Stimulated activated CD8-positive, alpha-beta memory T cell treated with anti-CD3 and anti-CD28 coated beads, Interleukin-15, amount 100 ng/mL, for 48 hours (primary cell): ENCODE measurements around the gene CAT.

Source experiments
- DNase-seq, 2 donors: peaks; one replicate each; pipeline ENCODE4 v3.0.0-alpha.2; 2020; ENCODE audit warnings: low read depth in 2 of 2

The CAT gene

DNA sequence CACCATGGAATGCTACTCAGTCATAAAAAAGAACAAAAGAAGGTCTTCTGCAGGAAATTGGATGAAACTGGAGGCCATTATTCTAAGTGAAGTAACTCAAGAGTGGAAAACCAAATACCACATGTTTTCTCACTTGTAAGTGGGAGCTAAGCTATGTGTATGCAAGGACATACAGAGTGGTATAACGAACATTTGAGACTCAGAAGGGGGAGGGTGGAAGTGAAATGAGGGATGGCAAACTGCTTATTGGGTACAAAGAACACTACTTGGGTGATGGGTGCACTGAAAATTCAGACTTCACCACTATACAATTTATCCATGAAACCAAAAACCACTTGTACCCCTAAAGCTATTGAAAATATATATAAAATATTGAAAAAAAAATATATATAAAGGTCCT is 13.4 kb upstream of the CAT start:
- no peak for DNase-seq

DNA sequence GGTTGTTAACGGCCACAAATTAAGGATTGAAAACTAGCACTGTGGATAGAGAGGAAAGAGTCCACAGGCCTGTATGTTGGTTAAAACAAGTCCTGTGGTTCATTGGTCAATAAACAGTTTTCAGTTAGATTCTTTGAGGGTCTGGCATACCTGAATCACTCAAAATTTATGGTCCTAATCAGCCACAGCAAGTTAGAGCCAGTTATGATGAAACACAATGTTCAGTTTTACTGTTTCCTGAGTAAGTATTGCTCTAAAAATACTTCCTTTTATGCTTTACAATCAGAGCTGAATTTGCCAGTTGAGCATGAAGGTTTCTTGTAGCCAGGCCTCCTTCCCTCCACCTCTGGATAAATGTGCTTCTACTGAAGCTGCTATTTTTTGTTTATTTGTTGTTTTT is 12.9 kb upstream of the CAT start:
- no peak for DNase-seq

DNA sequence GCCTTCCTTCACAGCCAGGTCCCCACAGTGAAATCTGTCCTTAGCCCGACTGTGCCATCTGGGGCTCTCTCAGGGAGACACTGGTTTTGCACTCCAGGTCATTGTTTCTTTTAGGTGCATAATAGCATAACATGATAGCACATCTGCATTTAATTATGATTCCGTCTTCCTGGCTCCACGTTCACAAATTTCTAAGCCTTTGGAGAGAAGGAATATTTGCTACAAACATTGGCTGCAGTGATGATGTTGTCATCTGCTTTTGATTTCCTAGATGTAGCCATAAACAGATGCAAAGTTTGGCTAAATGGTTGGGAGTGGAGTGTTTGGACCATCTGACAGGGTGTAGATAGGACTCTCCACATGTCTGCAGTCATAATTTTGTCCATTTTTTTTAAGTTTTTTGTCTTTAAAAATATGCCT is 12.0 kb upstream of the CAT start:
- no peak for DNase-seq

- DNase-seq, result no peak
Observed at GRCh38 chr11:34427186-34427805, 11.4 kb upstream of the CAT start.

DNA sequence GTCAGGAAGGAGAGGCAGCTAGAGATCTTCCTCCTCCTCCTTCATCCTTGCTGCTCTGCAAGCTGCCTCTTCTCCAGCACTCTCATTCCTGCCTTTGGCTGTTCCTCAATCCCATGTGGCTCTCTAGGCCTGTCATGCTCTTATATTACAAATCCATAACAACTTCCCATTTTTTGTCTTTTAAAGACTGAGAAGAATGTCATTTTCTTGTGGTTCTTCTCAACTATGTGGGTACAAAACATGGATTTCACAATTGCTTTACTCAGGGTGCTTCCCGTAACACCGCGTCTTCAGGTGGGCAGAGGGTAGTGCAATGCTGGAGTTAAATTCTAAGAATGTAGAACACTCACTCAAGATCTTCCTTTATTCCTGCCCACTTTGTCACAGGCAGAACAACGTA is 6.8 kb upstream of the CAT start:
- no peak for DNase-seq

- no peak for DNase-seq
Observed at GRCh38 chr11:34432822-34433221, 5.9 kb upstream of the CAT start.

DNA sequence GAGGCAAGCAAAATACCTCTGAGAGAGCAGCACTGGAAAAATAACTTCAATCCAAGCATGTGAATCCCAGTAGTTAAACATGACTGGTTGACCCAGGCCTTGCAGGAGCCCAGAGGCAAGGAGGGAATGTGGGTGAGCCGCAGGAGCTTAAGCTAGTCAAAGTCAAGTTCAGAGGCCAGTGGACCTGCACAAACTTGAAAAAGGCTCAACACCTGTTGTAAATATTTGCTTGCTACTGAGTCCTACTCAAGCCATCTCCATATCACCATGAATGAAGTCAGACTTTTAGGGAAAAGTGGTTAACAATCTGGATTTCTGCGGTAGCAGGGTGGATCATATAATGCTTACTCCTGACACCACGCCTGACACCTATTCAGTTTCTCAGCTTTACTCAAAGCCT is 4.8 kb upstream of the CAT start:
- DNase-seq, result no peak

DNA sequence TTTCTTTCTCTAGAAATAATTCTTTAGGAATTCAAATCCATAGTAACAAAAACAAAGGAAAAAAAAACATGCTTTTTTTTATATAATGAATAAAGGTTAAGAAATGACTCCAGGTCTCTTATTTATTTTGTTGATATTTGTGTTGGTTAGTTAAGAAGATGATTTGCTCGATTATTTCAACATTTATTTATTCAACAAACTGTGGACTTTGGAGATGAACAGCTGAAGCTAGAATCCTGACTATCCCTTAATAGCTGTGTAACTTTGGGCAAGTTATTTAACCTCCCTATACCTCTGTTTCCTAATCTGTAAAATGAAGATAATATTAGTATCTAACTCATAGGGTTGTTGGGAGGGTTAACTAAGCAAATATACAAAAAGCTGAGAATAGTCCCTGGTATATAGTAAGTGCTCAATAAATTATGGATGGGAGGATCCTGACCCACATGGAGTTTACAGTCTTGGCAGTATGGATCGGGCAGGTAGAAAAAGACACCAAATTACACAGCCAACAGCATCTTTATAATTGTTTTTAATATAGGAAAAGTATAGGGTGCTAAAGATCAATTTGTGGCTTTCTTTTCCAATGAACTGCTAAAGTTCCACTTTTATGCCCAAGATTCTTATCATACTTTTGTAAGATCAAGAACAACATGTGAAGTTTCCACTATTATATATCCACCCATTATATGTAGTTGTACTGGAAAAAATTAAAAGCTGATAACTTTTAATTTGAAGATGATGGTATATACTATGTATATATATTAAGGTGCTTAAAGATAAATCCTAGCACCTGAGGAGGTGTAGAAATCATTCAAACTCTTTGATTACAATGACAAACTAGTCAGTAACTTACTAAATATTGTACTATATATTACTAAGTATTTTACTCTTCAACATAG is 1.3 kb upstream of the CAT start:
- no peak for DNase-seq

GRCh38 chr11:34439610-34440198 is 970 bp downstream of the CAT start:
- DNase-seq, result no peak

- no peak for DNase-seq
Observed at GRCh38 chr11:34441814-34442213, 3.1 kb downstream of the CAT start.

DNA sequence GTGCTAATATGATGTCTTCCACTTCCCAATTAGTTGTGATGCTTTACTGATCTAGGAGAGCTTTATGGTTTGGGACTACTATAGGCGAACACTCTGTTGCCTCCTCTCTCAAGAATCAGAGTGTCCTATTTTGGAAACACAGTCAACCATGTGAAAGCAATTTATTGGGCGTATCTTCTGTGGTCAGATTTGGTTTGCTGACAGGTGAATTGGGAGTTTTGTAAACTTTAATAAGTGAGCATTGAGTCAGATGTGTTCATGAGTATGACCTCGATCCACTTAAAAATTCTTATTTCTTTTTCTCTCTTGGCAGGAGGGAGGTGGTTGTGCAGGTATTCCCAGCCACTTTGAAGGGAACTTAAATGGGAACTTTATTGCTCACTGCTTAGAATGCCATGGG is 4.4 kb downstream of the CAT start:
- no peak for DNase-seq

GRCh38 chr11:34444428-34444827 is 5.7 kb downstream of the CAT start:
- no peak for DNase-seq

DNA sequence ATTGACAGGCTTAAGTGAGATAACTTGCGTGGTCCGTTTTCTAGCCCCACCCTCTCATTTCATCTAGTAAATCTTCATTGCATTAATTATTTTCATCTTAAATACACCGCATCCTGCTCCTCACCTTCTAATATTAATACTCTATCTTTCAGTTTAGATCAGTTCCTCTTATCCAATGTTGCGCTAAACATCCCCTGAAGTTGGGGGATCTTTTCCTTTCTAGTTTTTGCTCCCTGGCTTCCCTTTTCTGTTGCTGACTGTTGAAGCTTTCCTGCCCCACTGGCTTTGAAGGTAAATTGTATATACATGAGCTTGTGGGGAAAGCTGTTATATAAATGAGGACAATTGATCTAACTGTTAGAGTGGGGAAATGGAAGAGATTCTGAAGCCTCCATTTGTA is 7.2 kb downstream of the CAT start:
- DNase-seq, result no peak

DNA sequence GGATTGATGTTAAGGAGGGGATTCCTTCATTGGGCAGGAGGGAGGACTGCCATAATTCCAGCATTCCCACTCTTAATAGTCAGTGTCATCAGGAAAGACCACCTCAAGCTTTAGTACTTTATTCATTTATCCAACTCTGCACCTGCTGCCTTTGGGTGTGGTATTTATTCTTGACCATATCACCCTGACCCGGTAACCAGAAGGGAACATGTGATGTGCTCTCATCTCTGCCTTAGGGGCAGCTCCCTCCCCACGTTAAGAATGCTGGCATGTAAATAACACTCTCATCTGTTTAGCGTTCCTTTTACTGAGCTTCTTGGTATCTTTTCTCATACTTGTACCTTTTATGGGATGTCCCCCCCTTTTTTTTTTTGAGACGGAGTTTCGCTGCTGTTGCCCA is 7.7 kb downstream of the CAT start:
- DNase-seq, result no peak

DNA sequence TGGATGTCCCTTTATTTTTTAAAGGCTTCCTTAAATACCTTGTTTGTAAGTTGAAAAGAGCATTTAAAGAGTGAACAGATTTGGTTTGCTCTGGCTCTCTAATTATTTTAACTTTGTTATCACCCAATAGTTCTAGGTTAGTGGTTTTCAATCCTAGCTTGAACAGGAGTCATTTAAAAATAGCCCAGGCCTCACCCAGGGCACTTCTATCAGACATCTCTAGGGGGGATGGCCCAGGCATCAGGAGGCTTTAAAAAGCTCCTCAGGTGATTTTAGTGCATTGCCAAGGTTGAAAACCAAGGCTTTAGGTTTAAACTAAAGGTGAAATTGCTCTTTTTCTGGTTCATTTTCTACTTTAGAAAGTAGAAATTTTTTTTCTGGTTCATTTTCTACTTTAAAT is 8.3 kb downstream of the CAT start:
- no peak for DNase-seq

- DNase-seq, result no peak
Observed at GRCh38 chr11:34448223-34448994, 9.7 kb downstream of the CAT start.

DNA sequence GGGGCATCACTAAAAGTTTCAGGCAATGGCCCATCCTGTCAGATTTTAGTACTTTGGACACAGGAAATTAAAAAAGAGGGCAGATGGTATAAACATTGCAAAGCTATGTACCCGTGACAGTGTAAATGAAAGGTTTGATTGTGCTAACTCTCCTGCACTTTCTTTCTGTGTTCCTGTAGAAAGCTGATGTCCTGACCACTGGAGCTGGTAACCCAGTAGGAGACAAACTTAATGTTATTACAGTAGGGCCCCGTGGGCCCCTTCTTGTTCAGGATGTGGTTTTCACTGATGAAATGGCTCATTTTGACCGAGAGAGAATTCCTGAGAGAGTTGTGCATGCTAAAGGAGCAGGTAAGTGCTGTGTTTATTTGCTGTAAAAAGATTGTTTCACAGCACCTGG is 10.3 kb downstream of the CAT start:
- no peak for DNase-seq

- no peak for DNase-seq
Observed at GRCh38 chr11:34451053-34451452, 12.3 kb downstream of the CAT start.

DNA sequence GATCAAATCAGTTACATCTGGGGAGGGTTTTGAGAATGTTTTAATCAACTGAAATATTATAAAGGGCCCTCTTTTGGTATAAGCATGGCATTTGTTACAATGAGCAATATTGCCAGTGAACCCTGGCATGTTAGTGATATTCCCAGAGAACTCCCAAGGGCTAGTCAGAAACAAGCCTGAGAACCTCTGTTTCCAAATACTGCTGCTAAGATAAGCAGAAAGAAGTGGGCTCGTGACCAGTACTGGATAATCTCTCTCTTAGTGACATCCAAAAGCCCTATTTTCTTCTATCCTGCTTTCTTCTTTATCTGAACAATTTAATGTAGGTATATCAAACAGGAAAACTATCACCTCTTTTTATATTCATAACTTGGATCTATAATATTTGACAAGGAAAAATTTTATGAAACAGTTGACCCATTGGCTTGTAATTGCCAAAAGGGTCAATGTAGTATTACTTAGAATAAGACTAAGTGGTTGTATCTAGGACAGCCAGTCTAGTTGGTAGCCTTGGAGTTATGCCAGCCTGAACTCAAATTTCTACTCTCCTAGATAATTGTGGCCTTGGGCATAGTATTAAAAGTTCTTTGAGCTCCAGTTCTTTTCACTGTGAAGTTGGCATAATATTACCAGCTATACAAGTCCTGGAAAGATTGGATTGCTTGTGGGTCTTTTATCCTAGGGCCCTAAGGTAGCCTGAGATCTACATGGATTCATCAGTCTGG is 15.7 kb downstream of the CAT start:
- DNase-seq, result no peak

DNA sequence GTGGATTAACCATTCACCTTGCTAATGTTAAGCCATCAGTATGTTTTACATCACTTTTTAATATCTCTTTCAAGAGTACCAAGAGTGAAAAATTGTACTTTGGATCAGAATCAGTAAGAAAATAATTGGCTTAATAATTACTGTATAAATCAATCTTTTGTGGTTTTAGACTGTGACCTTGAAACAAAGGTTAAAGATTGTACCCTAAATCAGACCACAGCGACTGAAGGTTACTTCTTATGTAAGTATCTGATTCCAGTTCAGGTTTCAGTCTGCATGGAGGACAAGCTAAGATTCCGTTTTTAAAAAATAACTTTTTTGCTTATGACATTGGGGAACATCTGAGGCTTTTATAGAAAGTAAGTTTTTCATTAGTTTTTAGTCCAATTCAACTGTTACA is 18.9 kb downstream of the CAT start:
- DNase-seq, result no peak

GRCh38 chr11:34458525-34458924 is 19.8 kb downstream of the CAT start:
- no peak for DNase-seq
